Measurements from ENCODE around the gene POLR3A.
"Not testable (repeated sequence)": the region's sequence is repeated elsewhere in the genome, so short reads cannot be mapped to it uniquely, and the experiment has no call there.

POLR3A gene

GRCh38 chr10:78029269-78030226, at the start of gene POLR3A:
Gene POLR3A, minus strand, starts transcription at chr10:78029515. Its CDS starts 108 bp downstream, at chr10:78029407.
- DNase-seq = peak; percentile 97

DNA sequence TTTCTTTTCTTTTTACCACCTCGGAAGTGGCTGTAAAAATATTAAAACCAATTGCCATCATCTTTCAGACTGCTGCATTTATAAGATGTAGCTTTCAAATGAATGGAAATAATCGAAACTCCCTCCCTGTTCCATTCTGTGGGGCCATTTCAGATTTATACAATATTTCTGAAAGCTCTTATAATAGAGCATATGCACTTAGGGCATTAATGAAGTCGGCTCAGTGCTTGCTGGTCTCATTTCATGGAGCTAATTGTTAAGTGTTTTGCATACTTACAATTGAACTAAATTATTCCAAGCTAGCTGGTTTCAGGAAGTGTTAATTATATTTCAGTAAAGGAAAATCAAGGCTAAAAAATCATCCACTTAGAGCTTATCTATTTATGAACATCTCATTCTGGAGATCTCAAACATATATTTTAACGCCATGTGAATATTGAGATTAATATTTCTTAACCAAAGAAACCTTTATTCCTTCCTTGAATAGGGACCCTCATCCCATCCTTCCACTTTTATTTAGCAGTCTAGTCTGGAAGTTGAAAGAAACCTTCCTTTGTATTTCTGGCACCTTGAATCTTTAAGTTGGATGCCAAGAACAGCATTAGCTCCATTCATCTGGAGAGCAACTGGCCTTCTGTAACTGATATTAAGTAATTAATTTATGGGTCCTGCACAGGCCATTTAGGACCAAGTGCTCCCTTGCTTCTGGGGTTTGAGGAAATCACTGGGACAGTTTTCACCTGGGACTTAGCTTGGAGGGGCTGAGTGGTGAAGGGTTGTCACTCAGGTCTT, 49.4 kb upstream of the POLR3A start:
- DNase-seq = no peak

DNA sequence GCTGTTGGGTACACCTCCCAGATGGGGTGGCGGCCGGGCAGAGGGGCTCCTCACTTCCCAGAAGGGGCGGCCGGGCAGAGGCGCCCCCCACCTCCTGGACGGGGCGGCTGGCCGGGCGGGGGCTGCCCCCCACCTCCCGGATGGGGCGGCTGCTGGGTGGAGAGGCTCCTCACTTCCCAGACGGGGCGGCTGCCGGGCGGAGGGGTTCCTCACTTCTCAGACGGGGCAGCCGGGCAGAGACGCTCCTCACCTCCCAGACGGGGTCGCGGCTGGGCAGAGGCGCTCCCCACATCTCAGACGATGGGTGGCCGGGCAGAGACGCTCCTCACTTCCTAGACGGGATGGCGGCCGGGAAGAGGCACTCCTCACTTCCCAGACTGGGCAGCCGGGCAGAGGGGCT, 46.5 kb upstream of the POLR3A start:
- not testable (repeated sequence) for DNase-seq

GRCh38 chr10:78072504-78072903, 43.2 kb upstream of the POLR3A start:
- DNase-seq = no peak

GRCh38 chr10:78071857-78072179, 42.5 kb upstream of the POLR3A start:
- DNase-seq = no peak

DNA sequence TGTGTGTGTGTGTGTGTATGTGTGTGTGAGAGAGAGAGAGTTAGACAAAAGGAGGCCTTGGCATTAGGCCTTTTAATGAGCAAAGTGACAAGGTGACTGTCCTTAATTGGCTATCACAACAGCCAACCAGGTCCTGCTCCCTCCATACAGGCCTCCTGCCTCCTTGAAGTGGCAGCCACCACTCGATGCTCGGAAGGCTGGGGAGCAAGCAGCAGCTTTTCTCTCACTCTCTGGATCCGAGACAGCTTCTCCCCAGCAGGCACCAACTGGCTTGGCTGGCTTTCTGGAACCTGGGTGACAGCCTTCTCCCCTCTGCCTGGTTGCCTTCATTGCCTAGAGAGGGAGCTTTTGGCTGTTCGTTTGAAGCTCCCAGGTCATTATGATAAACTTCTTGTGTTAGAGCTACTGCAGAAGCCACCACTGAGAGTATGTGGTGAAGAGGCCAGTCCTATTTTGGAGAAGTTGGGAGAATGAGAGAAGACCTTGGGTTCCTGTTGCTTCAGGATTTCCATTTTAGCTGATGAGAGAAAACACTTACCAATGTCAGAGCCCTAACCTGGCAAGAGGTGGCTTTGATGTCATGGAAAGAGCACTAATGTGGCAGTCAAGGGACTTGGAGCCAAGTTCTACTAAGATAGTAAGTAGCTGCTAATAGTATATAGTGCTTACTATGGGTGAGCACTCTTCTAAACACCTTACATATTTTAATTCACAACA, 42.0 kb upstream of the POLR3A start:
- DNase-seq = no peak

- no peak for DNase-seq
Observed at GRCh38 chr10:78070726-78071125, 41.4 kb upstream of the POLR3A start.

GRCh38 chr10:78070064-78070463, 40.7 kb upstream of the POLR3A start:
- DNase-seq = not testable (repeated sequence)

GRCh38 chr10:78069151-78069550, 39.8 kb upstream of the POLR3A start:
- no peak for DNase-seq

- no peak for DNase-seq
Observed at GRCh38 chr10:78066728-78067430, 37.6 kb upstream of the POLR3A start.

DNA sequence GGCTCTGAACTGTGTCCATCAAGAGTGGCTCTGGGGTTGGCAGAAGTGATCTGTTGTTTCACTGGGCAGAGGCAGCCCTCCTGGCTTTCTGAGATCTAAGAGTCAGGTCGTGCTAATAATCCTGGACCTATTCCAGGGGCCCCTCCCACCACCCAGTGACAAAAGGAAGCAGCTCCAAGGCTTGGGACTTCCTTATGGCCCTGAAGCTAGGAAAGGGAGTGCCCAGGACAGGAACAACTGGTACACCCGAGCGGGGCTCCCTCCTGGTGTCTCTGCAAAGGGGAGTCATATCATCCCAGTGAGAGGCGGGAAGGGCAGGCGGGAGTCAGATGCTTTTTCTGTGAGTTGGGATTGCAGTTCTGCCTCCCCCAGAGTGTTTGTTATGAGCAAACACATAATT, 36.7 kb upstream of the POLR3A start:
- DNase-seq = no peak

DNA sequence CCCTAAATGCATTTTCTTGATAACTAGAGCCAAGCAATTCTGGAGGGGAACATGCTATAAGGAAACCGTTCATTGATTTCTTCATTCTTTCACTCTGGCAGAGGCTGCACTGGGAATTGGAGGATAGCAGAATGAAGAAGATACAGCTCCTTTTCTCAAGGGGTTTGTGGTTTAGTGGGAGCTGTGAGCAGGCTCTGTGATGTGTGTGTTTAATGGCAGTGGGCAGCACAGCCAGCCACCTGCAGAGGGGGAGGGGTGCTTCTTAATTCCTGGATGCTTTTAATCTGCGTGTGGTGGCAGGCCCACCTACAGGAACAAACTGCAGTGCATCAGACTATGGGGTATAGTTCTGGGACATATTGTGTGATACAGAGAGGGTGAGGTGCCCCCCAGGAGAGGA, 36.3 kb upstream of the POLR3A start:
- no peak for DNase-seq

DNA sequence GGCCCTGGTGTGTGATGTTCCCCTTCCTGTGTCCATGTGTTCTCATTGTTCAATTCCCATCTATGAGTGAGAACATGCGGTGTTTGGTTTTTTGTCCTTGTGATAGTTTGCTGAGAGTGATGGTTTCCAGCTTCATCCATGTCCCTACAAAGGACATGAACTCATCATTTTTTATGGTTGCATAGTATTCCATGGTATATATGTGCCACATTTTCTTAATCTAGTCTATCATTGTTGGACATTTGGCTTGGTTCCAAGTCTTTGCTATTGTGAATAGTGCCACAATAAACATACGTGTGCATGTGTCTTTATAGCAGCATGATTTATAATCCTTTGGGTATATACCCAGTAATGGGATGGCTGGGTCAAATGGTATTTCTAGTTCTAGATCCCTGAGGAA, 35.6 kb upstream of the POLR3A start:
- DNase-seq = not testable (repeated sequence)

DNA sequence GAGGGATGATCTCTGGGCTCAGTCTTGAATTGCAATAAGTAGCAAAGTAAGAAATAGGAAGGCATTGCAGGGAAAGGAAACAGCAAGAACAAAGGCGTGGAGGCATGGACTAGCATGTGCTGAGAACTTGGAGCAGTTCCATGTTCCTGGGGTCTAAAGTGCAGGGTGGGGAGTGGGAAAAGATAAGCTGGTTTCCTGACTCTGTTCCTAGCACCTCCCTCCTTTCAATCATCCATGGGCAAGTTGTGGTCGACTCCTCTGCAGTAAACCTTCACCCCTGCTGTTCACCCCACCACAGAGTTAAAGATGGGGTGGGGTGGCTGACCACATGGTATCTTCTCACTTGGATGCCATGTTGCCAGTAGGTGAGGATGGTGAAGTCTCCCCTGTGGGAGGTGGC, 33.9 kb upstream of the POLR3A start:
- DNase-seq = no peak

DNA sequence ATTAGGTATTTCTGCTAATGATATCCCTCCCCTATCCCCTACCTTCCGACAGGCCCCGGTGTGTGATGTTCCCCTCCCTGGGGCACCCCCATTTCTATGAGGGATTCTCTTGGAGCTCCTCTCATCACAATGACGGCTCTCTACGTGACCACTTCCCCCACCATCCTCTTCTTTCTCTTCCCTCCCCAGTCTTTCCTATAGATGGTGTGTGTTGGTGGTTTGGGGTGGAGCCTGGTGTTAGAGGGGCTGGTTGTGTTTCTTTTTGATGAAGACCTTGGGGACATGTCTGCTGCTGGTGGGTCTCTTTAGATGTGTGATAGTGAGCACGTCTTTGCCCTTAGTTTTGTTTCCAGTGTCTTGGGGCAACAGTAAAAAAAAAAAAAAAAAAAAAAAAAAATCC, 33.0 kb upstream of the POLR3A start:
- DNase-seq = no peak

DNA sequence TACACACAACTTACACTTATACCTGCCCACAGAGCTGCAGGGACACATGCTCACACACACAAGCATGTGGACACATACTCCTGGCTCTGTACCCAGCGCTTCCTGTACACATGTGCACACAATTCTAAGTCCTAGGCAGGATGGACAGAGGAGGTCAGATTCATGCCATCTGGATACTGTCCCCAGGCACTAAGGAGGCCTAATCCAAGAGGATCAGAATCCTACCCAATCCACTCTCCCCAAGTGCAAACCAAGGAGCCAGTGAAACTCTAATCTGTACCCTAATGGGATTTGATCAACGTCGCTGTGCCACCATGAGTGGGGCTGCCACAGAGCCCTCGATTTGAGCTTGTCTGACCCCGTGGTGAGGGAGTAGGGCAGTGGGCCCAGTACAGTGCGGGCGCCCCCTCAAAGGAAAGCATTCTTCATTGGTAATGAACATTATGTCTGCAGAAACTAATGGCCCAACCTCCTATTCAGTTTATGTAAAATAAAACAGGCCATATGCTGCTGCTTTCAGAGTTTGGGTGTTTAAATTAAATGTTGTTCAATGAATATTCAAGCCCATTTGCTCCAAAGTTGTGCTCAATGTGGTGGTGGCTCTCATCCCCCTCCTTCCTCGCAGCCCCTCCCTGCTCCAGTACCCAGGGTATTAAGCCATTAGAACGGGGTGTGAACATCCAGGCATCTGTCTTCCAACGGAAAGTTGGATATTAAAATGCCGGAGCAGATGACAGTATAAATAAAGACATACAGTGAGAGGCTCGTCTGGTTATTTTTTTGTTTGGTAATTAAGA, 30.8 kb upstream of the POLR3A start:
- DNase-seq = no peak

DNA sequence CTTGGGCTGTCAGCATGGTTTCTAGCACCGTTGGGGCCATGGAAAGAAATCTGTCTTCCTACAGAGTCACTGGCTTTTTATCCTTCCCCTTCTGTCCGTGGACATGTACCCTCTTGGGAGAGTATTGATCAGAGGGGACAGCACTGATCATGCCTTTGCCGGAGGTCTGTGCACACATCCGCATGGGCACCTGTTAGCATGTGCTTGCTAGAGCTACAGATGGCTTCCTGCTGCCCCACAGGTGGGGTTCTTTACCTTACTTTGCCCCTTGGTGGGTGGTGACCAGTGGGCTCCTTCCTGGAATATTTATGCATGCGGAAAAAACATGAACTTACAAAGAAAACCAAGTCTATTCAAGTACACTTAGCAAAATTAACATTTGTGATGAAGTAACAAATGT, 29.2 kb upstream of the POLR3A start:
- DNase-seq = no peak

- DNase-seq = no peak
Observed at GRCh38 chr10:78053211-78053868, 24.0 kb upstream of the POLR3A start.

DNA sequence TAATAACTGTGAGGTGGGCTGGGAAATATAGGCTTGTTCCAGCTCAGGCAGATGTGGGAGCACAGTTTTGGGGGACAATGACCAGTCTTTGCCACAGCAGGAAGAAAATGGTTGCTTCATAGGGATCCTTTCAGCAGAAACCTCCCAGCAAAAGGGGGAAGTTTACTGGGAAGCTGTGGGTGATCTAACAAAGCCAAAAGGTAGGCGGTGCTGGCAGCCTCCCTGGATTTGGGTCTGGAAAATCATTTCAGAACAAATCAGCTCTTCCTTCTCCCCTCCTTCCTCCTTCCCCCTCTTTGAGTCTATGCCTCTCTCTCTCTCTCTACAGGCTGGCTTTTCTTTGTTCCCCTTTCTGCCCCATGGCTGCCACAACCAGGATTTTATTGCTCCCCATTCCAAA, 20.5 kb upstream of the POLR3A start:
- peak; percentile 60 for DNase-seq

GRCh38 chr10:78047314-78047891, 18.1 kb upstream of the POLR3A start:
- peak; percentile 92 for DNase-seq

- no peak for DNase-seq
Observed at GRCh38 chr10:78046711-78047269, 17.5 kb upstream of the POLR3A start.

Data from right hindlimb (tissue), 1 donor.